Right hindlimb (tissue), 1 donor: ENCODE measurements around the gene ITGB5.
A peak's percentile ranks its signal among the peaks of the same experiment; 100 is the strongest.

Experiments
- DNase-seq: peaks from one replicate; pipeline ENCODE4 v3.0.0-alpha.2; 2018

ITGB5 gene, protein sequence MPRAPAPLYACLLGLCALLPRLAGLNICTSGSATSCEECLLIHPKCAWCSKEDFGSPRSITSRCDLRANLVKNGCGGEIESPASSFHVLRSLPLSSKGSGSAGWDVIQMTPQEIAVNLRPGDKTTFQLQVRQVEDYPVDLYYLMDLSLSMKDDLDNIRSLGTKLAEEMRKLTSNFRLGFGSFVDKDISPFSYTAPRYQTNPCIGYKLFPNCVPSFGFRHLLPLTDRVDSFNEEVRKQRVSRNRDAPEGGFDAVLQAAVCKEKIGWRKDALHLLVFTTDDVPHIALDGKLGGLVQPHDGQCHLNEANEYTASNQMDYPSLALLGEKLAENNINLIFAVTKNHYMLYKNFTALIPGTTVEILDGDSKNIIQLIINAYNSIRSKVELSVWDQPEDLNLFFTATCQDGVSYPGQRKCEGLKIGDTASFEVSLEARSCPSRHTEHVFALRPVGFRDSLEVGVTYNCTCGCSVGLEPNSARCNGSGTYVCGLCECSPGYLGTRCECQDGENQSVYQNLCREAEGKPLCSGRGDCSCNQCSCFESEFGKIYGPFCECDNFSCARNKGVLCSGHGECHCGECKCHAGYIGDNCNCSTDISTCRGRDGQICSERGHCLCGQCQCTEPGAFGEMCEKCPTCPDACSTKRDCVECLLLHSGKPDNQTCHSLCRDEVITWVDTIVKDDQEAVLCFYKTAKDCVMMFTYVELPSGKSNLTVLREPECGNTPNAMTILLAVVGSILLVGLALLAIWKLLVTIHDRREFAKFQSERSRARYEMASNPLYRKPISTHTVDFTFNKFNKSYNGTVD

DNA sequence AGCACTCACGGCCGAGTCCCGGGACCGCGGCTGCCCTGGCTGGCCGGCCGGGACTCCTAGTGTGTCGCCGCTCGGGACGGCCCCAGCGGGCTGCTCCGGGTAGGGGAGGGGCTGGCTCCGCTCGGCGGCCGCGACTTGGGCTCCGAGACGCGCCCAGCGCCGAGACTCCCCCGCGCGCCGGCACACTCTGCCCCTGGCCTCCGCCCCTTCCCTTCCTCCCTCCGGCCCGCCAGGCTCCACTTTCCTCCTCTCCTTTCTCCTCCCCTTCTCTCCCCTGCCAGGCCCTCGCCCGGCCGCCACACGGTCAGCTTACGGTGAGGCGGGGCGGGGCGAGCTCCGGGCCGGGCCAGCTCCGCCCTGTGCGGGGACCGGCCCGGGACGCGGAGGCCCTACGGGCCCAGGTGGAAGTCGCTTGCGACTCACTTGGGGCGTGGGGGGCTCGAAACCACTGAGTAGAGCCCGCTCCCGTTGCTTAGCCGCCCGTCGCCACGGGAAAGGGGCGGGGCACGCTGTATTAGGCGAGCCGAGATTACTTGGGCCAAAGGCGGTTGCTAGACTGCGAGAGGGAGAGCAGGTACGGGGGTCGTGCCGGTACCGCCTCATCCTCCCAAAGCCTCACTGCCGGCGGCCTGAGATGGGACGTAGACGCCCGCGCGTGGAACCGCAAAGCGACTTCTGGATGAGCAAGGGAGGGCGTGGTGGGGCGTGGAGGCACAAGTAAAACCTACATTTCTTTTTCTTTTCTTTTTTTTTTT is at the start of gene ITGB5:
TSS of gene ITGB5 (minus strand) at position 189 of the 755 bp plus-strand sequence. CDS start 365 bp downstream, outside the sequence.
- DNase-seq = peak; percentile 83

GRCh38 chr3:124935794-124936542 is 48.8 kb upstream of the ITGB5 start:
- no peak for DNase-seq

DNA sequence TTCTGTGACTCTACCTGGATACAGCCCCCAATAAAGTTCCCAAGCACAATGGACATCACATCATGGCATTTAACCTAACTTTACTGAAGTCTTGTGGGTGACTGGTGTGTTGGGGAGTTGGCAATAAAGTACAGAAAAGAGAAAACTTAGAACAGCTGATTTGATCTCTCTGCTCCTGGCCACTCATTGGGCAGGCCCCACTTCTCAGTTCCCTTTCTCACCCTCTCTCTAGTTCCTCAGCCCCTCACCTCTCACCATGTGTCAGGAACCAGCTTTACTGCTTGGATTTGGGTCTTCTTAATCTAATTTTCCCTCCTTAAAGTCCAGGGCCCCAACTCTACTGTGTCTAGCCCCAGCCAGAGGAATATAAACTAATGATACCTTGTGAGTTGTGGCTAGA is 48.1 kb upstream of the ITGB5 start:
- no peak for DNase-seq

DNA sequence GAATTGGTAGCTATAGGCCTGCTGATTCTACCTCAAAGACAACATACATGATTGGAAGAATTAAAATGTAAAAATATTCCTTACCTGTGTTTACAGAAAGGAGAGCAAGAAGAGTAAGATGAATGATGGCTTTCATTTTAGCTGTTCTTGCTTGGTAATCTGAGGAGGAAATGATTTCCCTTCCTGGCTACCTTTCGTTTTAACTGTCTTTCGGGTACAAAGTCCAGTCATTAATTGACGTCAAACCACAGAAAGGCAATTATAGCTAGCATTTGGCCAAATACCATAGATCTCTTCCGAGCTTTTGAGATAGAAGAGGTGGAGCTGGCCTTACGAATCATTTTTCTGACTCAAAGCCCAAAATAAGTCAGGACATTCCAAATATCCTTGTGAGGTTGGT is 47.4 kb upstream of the ITGB5 start, which contains the start of gene MUC13:
TSS of gene MUC13 (minus strand) at position 175 of the 400 bp plus-strand sequence. CDS start at position 136, 39 bp downstream.
- no peak for DNase-seq

DNA sequence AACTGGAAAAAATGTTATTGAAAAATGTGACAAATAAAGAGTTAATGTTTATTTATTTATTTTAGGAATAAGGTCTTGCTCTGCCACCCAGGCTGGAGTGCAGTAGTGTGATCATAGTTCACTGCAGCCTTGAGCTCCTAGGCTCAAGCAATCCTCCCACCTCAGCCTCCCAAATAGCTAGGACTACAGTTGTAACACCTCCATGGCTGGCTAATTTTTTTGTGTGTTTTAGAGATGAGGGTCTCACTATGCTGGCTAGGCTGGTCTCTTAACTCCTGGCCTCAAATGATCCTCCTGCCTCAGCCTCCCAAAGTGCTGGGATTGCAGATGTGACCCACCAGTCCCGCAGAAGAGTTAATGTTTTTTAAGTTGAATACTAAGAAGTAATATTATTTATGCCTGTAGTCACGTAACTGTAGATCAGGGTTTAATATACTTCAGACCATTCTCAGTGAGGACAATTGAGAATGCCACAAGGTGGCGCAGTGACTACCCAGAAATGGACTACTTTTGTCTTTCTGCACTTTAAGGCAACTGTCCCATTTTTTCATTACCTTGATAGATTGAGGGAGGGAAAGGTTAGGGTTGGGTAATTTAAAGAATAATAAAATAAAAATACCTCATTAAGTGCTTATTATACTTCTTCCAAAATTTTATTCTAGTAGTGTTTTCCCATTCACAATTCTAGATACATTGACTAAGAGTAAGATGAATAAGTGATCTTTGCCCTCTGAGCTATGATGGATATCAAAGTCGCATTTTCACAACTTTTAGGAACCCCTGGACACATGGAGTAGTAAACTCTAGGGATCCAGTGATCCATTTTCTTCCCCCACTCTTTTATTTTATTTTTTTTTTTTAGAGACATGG is 41.4 kb upstream of the ITGB5 start:
- peak; percentile 62 for DNase-seq

DNA sequence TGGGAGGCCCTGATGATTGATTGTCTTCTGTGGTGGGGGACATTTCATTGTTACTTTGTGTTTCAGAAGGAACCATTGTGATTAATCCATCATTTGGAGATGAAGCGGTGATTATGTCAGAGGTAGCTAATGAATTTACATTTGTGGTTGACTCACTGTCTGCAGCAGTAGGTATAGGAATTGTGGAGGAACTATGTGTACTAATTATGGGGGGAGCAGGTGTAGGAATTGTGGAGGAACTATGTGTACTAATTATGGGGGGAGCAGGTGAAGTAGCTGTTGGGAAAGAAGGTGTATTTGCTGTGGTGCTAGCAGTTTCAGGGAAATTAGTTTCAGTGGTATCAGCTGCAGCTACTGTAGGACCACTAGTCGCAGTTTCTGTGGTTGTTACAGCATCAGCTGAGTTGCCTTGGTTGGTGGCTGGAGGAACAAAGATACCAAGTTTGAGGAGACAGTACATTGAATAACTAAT is 40.4 kb upstream of the ITGB5 start:
- DNase-seq = no peak

DNA sequence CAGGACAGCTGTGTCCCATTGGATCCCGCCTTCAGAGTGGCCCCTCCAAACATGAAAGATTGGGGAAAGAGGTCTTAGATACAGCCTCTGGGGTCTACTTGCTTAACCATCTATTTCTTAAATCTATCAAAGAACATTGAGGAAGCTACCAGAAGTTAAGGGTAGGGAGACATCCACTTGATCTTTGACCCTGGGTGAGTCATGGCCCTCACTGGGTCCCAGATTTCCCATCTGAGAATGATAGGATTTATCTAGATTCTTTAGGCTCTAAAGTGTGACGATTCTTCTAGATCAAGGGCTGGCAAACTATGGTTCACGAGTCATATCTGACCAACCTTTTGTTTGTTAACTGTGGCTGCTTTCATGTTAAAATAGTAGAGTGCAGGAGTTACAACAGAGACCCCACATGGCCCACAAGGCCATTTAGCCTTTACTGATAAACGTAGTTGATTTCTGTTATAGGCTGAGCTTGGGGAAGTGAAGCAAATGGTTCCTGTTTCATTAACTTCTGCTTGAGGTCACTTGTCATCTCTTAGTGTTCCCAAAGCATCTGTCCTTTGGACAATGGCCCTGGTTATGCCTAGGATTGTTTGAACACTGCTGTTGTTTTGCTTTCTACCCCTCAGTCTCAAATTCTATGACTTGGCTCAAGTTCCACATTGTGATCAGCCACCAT is 39.4 kb upstream of the ITGB5 start:
- DNase-seq = no peak

DNA sequence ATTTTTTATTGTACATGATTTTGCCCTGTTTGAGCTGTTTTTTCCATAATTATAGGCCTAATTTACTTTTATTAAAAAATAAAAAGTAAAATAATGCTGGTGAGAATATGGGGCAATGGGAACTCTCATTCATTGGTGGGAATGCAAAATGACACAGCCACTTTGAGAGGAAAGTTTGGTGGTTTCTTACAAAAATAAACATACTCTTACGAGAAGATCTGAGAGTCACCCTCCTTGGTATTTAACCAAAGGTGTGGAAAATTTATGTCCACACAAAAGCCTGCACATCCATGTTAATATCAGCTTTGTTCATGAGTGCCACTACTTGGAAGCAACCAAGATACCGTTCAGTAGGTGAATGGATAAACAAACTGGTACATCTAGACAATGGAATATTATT is 37.6 kb upstream of the ITGB5 start:
- DNase-seq = no peak

DNA sequence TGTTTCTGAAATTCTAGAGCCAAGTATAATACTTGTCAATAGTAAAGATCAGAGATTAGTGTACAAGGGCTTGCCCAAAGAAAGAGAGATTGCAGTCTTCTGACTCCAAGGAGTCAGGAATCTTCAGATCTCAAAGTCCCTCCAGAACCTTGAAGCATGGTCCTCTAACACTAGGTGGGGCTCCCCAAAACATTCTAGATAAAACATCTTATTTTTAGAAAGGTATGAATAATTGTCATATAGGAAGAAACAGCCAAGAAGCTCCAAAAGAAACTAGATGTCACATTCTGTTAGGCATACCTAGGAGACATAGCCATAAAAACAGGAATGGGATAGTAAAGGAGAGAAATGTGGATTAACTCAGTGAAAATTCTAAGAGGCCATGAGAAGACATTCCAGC is 36.7 kb upstream of the ITGB5 start:
- no peak for DNase-seq

- no peak for DNase-seq
Observed at GRCh38 chr3:124920718-124921117, 33.6 kb upstream of the ITGB5 start.

- no peak for DNase-seq
Observed at GRCh38 chr3:124919756-124920155, 32.6 kb upstream of the ITGB5 start.

- DNase-seq = no peak
Observed at GRCh38 chr3:124918524-124918923, 31.4 kb upstream of the ITGB5 start.

GRCh38 chr3:124916837-124917409 is 29.8 kb upstream of the ITGB5 start:
- DNase-seq = peak; percentile 21

DNA sequence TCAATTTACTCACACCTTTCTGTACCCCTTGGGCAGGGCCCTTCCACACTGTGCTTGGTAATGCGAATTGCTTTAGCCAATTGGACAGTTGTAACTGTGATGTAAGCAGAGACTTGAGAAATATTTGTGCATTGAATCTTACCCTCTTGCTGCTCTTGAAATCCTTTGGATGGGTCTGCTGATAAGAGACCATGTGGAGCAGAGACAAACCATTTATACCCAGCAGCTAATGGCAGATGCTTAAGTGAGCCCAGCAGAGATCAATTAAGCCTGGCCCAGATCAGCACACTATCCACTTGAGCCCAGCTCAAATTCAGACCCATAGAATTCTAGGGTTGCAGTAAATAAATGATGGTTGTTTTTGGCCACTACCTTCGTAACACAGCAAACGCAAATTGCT is 28.1 kb upstream of the ITGB5 start:
- no peak for DNase-seq

DNA sequence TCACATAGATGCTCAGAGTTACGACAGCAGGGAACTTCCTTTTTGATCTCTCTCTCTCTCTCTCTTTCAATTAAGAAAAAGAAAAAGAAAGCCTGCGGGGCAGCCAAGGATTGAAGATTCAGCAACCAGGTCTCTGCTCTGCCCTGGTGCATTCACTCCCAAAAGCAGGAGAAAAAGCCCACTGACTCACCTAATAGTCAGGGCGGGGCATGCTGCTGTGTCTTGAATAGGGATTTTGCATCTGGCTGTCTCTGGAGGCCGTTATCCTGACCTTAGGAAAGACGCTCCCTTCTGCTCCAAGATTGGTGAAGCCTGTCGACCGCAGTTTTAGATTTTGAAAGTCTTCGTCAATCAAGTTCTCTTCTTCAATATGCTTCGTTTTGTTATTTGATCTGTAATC is 20.8 kb upstream of the ITGB5 start:
- no peak for DNase-seq

GRCh38 chr3:124904835-124905492 is 17.8 kb upstream of the ITGB5 start:
- no peak for DNase-seq

DNA sequence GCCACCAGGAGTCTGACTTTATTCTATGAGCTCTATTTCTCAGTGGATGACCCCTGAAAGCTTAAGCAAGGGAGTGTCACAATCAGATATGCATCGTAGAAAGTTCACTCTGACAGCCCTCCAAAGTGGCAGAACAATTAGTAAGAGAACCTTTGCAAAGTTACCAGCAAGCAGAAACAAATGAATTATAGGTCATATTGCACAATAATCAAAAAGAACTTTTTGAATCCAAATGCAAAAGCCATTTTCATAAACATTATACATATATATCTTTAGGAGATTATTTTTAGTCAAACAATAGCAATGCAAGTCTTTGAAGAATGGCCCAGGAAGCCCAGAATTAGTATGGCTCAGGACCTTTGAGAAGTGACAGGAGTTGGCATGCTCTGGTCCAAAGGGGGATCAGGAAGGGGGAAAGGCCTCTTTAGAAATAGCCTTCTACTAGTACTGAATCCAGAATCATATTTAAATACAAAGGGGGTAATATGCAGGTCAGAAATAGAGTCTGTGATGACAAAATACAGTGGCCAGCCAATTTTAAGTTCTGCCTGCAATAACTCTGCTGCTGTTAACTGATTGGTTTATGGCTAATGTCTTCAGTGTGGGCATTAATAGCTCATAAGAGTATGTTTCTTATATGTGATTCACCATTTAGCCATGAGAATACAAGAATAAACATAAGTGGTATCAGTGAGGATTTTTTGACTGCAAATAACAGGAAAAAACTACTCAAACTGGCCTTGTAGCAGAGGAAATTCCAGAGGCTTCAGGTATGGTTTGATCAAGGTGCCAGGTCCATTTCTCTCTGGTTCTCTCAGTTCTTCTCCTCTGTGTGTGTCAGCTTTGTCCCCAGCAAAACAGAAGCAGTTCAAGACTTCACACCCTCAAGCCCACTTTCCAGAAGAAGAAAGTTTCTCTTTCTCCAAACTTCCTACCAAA is 17.0 kb upstream of the ITGB5 start:
- no peak for DNase-seq

DNA sequence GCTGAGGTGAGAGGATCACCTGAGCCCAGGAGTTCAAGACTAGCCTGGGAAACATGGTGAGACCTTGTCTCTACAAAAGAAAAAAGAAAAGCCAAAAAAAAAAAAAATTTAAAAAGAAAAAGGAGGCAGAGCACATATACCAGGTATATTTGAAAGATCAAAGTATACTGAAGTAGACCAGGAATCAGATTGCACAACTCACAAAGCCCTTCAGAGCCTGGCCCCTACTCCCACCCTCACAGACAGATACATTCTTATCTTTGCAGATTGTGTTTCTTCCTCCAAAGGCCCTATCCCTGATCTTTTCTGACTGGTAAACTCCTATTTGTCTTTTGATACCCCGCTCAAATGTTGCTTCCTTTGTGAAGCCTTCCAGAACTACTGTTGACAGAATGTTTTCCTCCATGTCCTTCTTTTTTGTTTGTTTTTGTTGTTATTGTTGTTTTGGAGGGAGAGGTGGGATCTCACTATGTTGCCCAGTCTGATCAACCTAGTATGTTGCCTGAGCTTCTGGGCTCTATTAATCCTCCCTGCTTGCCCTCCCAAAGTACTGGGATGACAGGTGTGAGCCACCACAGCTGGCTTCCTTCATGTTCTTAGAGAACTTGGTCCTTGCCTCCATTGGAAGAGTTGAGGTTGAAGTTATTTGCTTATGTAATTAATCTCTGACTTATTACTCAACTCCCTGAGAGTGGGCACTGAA is 9.8 kb upstream of the ITGB5 start:
- no peak for DNase-seq
